NT2/D1 (cell line): ENCODE results near the gene NPIPB12.
"Not testable (repeated sequence)": the region's sequence is repeated elsewhere in the genome, so short reads cannot be mapped to it uniquely, and the experiment has no call there.

Source experiments
- SUZ12 ChIP-seq: IDR thresholded peaks from 2 replicates; pipeline ENCODE4 v1.6.1; 2011; ENCODE audit not compliant: insufficient read length, insufficient read depth; ENCODE audit errors: extremely low read depth
- YY1 ChIP-seq: IDR thresholded peaks from 2 replicates; pipeline ENCODE4 v1.6.1; 2011; ENCODE audit not compliant: insufficient read length, insufficient read depth
- ZNF274 ChIP-seq: IDR thresholded peaks from 2 replicates; pipeline ENCODE4 v1.6.1; 2011; ENCODE audit warnings: mild to moderate bottlenecking, low read depth, low read length

DNA sequence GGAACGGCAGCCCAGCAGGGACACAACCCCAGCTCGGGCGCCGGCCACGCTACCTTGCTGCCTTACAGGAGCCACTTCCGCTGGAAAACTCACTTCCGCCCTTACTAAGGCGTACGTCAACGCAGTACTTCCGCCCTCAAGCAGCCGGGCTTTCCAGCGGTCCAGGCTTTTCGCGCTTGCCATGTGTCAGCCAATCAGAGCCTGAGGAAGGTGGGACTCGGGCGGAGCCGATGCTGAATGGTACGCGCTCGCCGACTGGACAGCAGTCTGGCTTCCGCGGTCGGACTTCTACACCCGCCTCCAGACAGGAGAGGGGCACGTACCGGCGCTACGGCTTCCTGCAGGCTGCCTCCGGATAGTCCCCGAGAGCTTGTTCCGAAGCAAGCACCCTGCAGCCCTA, 51.9 kb downstream of the NPIPB12 start, which contains the start of the genes BOLA2 and SLX1B:
- TF ChIP-seq ZNF274, YY1, SUZ12: not testable (repeated sequence)
